GM12865 (cell line): ENCODE results near the gene PPP1R13B.
"Not testable (repeated sequence)": the region's sequence is repeated elsewhere in the genome, so short reads cannot be mapped to it uniquely, and the experiment has no call there.

Experiments used
- DNase-seq: peaks from one replicate; pipeline ENCODE4 v3.0.0; 2010; ENCODE audit warnings: low read depth
- H3K4me3 ChIP-seq: 2 replicates; pipeline ENCODE4 v1.5.1; 2011; ENCODE audit warnings: mild to moderate bottlenecking, low read depth, low read length, control low read depth
- CTCF ChIP-seq: IDR thresholded peaks from 2 replicates; pipeline ENCODE4 v1.5.1; 2011; ENCODE audit warnings: low read length, control low read depth, low read depth, inconsistent platforms; ENCODE audit not compliant: insufficient read depth; ENCODE audit errors: missing control alignments

Gene PPP1R13B

GRCh38 chr14:103692871-103693270 lies 154.5 kb downstream of the PPP1R13B start:
- DNase-seq, result no peak
- TF ChIP-seq CTCF, result no peak

GRCh38 chr14:103692159-103692558 lies 155.2 kb downstream of the PPP1R13B start:
- no peak for TF ChIP-seq CTCF
- peak; percentile 40 for DNase-seq
- no peak overlapping the region for H3K4me3 ChIP-seq

More at GRCh38 chr14:103692871-103693270, 154.5 kb downstream of the PPP1R13B start:
- H3K4me3 ChIP-seq, result no peak overlapping the region

- peak; percentile 76 for DNase-seq
- not testable (repeated sequence) for H3K4me3 ChIP-seq
These were observed 155.7 kb downstream of the PPP1R13B start for GRCh38 chr14:103691655-103692054.

GRCh38 chr14:103690332-103690731 lies 157.0 kb downstream of the PPP1R13B start:
- peak overlapping the region; percentile 59 for H3K4me3 ChIP-seq
- TF ChIP-seq CTCF, result no peak
- peak; percentile 15 for DNase-seq

GRCh38 chr14:103688906-103689902 lies 158.2 kb downstream of the PPP1R13B start:
- peak overlapping the region; percentile 59 for H3K4me3 ChIP-seq
- peak; percentile 94 for DNase-seq
- no peak for TF ChIP-seq CTCF

DNA sequence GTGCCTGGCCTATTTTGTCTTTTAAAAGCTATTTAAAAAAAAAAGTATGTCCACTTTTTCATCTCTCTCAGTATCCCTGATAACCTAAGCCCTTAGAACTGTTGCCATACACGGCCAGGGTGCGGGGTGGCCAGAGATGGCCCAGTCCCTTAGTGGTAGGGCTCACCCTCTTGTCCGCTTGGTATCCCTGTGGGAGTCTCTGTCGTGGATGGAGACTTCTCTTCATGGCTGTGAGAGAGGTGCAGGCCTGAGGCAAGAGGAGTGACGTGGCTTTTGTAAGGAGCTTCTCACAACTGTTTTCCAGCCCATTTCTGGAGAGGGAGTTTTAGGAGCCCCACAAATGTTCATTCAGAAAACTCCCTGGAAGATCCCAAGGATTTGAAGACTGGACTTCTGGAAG lies 158.9 kb downstream of the PPP1R13B start:
- TF ChIP-seq CTCF, result no peak
- no peak for DNase-seq

GRCh38 chr14:103687712-103688111 lies 159.7 kb downstream of the PPP1R13B start:
- no peak overlapping the region for H3K4me3 ChIP-seq
- no peak for DNase-seq
- TF ChIP-seq CTCF, result no peak

More for the DNA sequence above, 158.9 kb downstream of the PPP1R13B start:
- no peak overlapping the region for H3K4me3 ChIP-seq
